ENCODE data around the gene NPY2R. TPM values are rescaled to one million over a fixed set of nuclear protein-coding genes. Genes with fewer than 3 reads are reported as not detected.

Gene NPY2R, protein sequence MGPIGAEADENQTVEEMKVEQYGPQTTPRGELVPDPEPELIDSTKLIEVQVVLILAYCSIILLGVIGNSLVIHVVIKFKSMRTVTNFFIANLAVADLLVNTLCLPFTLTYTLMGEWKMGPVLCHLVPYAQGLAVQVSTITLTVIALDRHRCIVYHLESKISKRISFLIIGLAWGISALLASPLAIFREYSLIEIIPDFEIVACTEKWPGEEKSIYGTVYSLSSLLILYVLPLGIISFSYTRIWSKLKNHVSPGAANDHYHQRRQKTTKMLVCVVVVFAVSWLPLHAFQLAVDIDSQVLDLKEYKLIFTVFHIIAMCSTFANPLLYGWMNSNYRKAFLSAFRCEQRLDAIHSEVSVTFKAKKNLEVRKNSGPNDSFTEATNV
- not detected in 2 replicates for total RNA-seq

DNA sequence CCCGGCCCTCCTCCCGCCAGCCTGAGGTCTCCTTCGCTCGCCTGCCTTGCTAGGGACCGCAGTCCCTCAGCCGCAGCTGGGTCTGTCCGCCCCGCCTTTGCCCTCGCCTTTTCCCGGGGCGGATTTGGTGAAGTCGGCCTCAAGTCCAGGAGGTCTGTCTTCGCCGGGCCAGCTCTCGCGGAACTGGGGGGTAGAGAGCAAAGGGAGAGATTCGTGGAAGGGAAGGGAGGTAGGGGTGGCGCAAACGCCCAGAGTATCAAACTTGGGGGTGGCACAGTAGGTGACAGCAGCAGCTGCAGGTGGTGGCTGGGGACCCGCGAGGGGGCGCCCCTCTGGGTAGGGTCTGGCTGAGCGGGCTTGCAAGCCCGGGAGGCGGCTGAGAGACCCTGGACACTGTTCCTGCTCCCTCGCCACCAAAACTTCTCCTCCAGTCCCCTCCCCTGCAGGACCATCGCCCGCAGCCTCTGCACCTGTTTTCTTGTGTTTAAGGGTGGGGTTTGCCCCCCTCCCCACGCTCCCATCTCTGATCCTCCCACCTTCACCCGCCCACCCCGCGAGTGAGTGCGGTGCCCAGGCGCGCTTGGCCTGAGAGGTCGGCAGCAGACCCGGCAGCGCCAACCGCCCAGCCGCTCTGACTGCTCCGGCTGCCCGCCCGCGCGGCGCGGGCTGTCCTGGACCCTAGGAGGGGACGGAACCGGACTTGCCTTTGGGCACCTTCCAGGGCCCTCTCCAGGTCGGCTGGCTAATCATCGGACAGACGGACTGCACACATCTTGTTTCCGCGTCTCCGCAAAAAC lies at the start of gene NPY2R:
Gene NPY2R, plus strand, starts transcription at position 379 of the 797 bp plus-strand sequence. CDS start 5,304 bp downstream, outside the sequence.

Other genes starting within 250 kb of the NPY2R start
- gene MAP9, start 168.3 kb downstream of the NPY2R start, total RNA-seq = 6.6 and 8.7 TPM in 2 replicates